Measurements from ENCODE around the gene MAGI2. TPM values are rescaled to one million over a fixed set of nuclear protein-coding genes. Genes with fewer than 3 reads are reported as not detected.

The MAGI2 gene
- total RNA-seq, 2 experiments from 2014 or later, result 0.03 to 0.17 TPM

GRCh38 chr7:79091661-79092060, 361.8 kb downstream of the MAGI2 start:
- CTCF ChIA-PET (ENCODE audit: unreplicated experiment), result no interaction called here
- no peaks in the 10 kb centered on the region for H3K36me3 ChIP-seq (ENCODE audit: insufficient read depth, low read length)
- intact Hi-C loops (cut with micrococcal nuclease; ENCODE audit: unreplicated experiment), result no loop called here
- H3K9me2 ChIP-seq (ENCODE audit: insufficient read depth, low read length), result no peaks in the 10 kb centered on the region
- H3K27ac ChIP-seq (ENCODE audit: low read depth, low read length, poor library complexity, severe bottlenecking), result no peak overlapping the region
- POLR2A ChIA-PET, result no interaction called here
- no peaks in the 10 kb centered on the region for H3K79me2 ChIP-seq (ENCODE audit: insufficient read depth, low read depth, low read length)
- no peak overlapping the region for H2AFZ ChIP-seq (ENCODE audit: low read length)
- no peaks in the 10 kb centered on the region for H3K4me1 ChIP-seq (ENCODE audit: insufficient read depth, low read length, poor library complexity, severe bottlenecking)
- H4K20me1 ChIP-seq (ENCODE audit: insufficient read depth, low read length), result no peaks in the 10 kb centered on the region
- no TSS peak for BruUV-seq (replicated peaks)
- no peak overlapping the region for H3K4me3 ChIP-seq (ENCODE audit: low read depth, low read length, poor library complexity, severe bottlenecking)
- DNase-seq (ENCODE audit: low spot score), result no peak
- H3K4me2 ChIP-seq (ENCODE audit: low read length), result no peak overlapping the region
- TF ChIP-seq EZH2phosphoT487 (IDR thresholded peaks at IDR 0.05; ENCODE audit: borderline replicate concordance, low read depth, low read length) (no peak), CTCF (conservative IDR thresholded peaks at IDR 0.05; ENCODE audit: low read length) (no peak)
- no peaks in the 10 kb centered on the region for H3K9me3 ChIP-seq (ENCODE audit: low read length)

- Histone ChIP-seq H3K9me2 (ENCODE audit: insufficient read depth, low read length) (no peaks in the 10 kb centered on the region), H3K4me2 (ENCODE audit: low read length) (no peak overlapping the region), H3K4me3 (ENCODE audit: low read depth, low read length, poor library complexity, severe bottlenecking) (no peak overlapping the region), H3K27ac (ENCODE audit: low read depth, low read length, poor library complexity, severe bottlenecking) (no peak overlapping the region), H2AFZ (ENCODE audit: low read length) (no peak overlapping the region), H4K20me1 (ENCODE audit: insufficient read depth, low read length) (no peaks in the 10 kb centered on the region), H3K4me1 (ENCODE audit: insufficient read depth, low read length, poor library complexity, severe bottlenecking) (no peaks in the 10 kb centered on the region), H3K79me2 (ENCODE audit: insufficient read depth, low read depth, low read length) (no peaks in the 10 kb centered on the region), H3K36me3 (ENCODE audit: insufficient read depth, low read length) (no peaks in the 10 kb centered on the region), H3K9me3 (ENCODE audit: low read length) (no peaks in the 10 kb centered on the region)
- DNase-seq (ENCODE audit: low spot score), result no peak
- TF ChIP-seq EZH2phosphoT487 (IDR thresholded peaks at IDR 0.05; ENCODE audit: borderline replicate concordance, low read depth, low read length) (no peak), CTCF (conservative IDR thresholded peaks at IDR 0.05; ENCODE audit: low read length) (no peak)
- CTCF ChIA-PET (ENCODE audit: unreplicated experiment), result no interaction called here
- BruUV-seq (replicated peaks), result no TSS peak
- POLR2A ChIA-PET, result interaction anchor here (1.6 kb wide), 1 partner anchor 8 kb away, joined by 4 read pairs; no protein-coding TSS in a partner anchor
- intact Hi-C loops (cut with micrococcal nuclease; ENCODE audit: unreplicated experiment), result no loop called here
Measured at GRCh38 chr7:79091011-79091410, 362.5 kb downstream of the MAGI2 start.

GRCh38 chr7:79090543-79090942, 362.9 kb downstream of the MAGI2 start:
- Histone ChIP-seq H3K36me3 (ENCODE audit: insufficient read depth, low read length) (no peaks in the 10 kb centered on the region), H3K27ac (ENCODE audit: low read depth, low read length, poor library complexity, severe bottlenecking) (no peak overlapping the region), H2AFZ (ENCODE audit: low read length) (no peak overlapping the region), H4K20me1 (ENCODE audit: insufficient read depth, low read length) (no peaks in the 10 kb centered on the region), H3K4me2 (ENCODE audit: low read length) (no peak overlapping the region), H3K4me1 (ENCODE audit: insufficient read depth, low read length, poor library complexity, severe bottlenecking) (no peaks in the 10 kb centered on the region), H3K9me3 (ENCODE audit: low read length) (no peaks in the 10 kb centered on the region), H3K4me3 (ENCODE audit: low read depth, low read length, poor library complexity, severe bottlenecking) (no peak overlapping the region), H3K9me2 (ENCODE audit: insufficient read depth, low read length) (no peaks in the 10 kb centered on the region), H3K79me2 (ENCODE audit: insufficient read depth, low read depth, low read length) (no peaks in the 10 kb centered on the region)
- BruUV-seq (replicated peaks), result no TSS peak
- ChIA-PET CTCF (ENCODE audit: unreplicated experiment) (no interaction called here), POLR2A (interaction anchor here (1.6 kb wide), 1 partner anchor 9 kb away, joined by 4 read pairs; no protein-coding TSS in a partner anchor)
- no peak for DNase-seq (ENCODE audit: low spot score)
- no peak for TF ChIP-seq EZH2phosphoT487 (IDR thresholded peaks at IDR 0.05; ENCODE audit: borderline replicate concordance, low read depth, low read length)
- TF ChIP-seq CTCF (conservative IDR thresholded peaks at IDR 0.05; ENCODE audit: low read length), result no peak
- intact Hi-C loops (cut with micrococcal nuclease; ENCODE audit: unreplicated experiment), result no loop called here
